D721Med (cell line): ENCODE measurements around the gene ASB5.
"Not testable (repeated sequence)": the region's sequence is repeated elsewhere in the genome, so short reads cannot be mapped to it uniquely, and the experiment has no call there.

Experiments used
- DNase-seq: peaks from one replicate; pipeline ENCODE4 v3.0.0; 2011; ENCODE audit warnings: low spot score; ENCODE audit not compliant: insufficient read length
- FAIRE-seq: peaks from 2 replicates; lab custom pipeline; 2011; peaks lifted over from hg19 to GRCh38; lab: Jason Lieb, UNC
- CTCF ChIP-seq: IDR thresholded peaks from 2 replicates; pipeline ENCODE4 v1.5.1; 2012; ENCODE audit warnings: mild to moderate bottlenecking, control low read depth; ENCODE audit not compliant: insufficient read depth; ENCODE audit errors: missing control alignments

Gene ASB5

GRCh38 chr4:176292920-176293319 is 23.9 kb upstream of the ASB5 start:
- FAIRE-seq (no peak), DNase-seq (no peak)
- TF ChIP-seq CTCF = no peak

- no peak for DNase-seq
- FAIRE-seq = no peak
- no peak for TF ChIP-seq CTCF
Measured at GRCh38 chr4:176291748-176292147, 22.7 kb upstream of the ASB5 start.

GRCh38 chr4:176290520-176290919 is 21.5 kb upstream of the ASB5 start:
- FAIRE-seq = no peak
- TF ChIP-seq CTCF = no peak
- no peak for DNase-seq

- FAIRE-seq (no peak), DNase-seq (no peak)
- no peak for TF ChIP-seq CTCF
Measured at GRCh38 chr4:176289561-176289960, 20.5 kb upstream of the ASB5 start.

GRCh38 chr4:176288020-176288419 is 19.0 kb upstream of the ASB5 start:
- TF ChIP-seq CTCF = no peak
- FAIRE-seq (no peak), DNase-seq (no peak)

GRCh38 chr4:176287546-176287945 is 18.5 kb upstream of the ASB5 start:
- no peak for DNase-seq
- TF ChIP-seq CTCF = no peak
- FAIRE-seq = no peak

- no peak for FAIRE-seq
- no peak for DNase-seq
- no peak for TF ChIP-seq CTCF
Measured at GRCh38 chr4:176286728-176287127, 17.7 kb upstream of the ASB5 start.

- not testable (repeated sequence) for FAIRE-seq, DNase-seq
Measured at GRCh38 chr4:176279560-176279959, 10.5 kb upstream of the ASB5 start.
